HepG2 (cell line): ENCODE measurements around the gene TRAPPC1. TPM values are rescaled to one million over a fixed set of nuclear protein-coding genes. Genes with fewer than 3 reads are reported as not detected.

Source experiments
- AGO2 ChIP-seq: fragments of 200-400 bp; formaldehyde crosslinking; optimal IDR thresholded peaks from 2 replicates; pipeline ENCODE3; 2017; ENCODE audit warnings: mild to moderate bottlenecking, low read depth, low read length, moderate library complexity
- ERF ChIP-seq: IDR thresholded peaks from 2 replicates; pipeline ENCODE4 v1.6.1; 2018; ENCODE audit warnings: missing biosample characterization, missing genetic modification reagents
- FOXA3 ChIP-seq: IDR thresholded peaks from 2 replicates; pipeline ENCODE4 v1.6.1; 2016; ENCODE audit warnings: missing genetic modification reagents, missing compliant biosample characterization
- GATAD1 ChIP-seq: IDR thresholded peaks from 2 replicates; pipeline ENCODE4 v1.6.1; 2016; ENCODE audit warnings: missing genetic modification reagents, missing compliant biosample characterization
- HNRNPL ChIP-seq: fragments of 200-400 bp; formaldehyde crosslinking; IDR thresholded peaks from 2 replicates; pipeline ENCODE4 v1.6.1; 2017; ENCODE audit warnings: mild to moderate bottlenecking, low read depth, low read length
- RARG ChIP-seq: sonication (generic); formaldehyde crosslinking; IDR thresholded peaks from 2 replicates; pipeline ENCODE4 v1.4.0; 2020; ENCODE audit warnings: low read depth, mild to moderate bottlenecking, missing genetic modification reagents
- REL ChIP-seq: sonication (generic); formaldehyde crosslinking; conservative IDR thresholded peaks from 2 replicates; pipeline ENCODE4 v1.8.0; 2022; ENCODE audit warnings: mild to moderate bottlenecking, missing genetic modification reagents, moderate library complexity
- SP4 ChIP-seq: sonication (generic); formaldehyde crosslinking; IDR thresholded peaks from 2 replicates; pipeline ENCODE4 v1.8.1; 2023; ENCODE audit warnings: mild to moderate bottlenecking, missing genetic modification reagents
- ZFAT ChIP-seq: sonication (generic); formaldehyde crosslinking; conservative IDR thresholded peaks from 2 replicates; pipeline ENCODE4 v1.8.1; 2023; ENCODE audit warnings: missing genetic modification reagents, inconsistent platforms
- ZFP41 ChIP-seq: sonication (generic); formaldehyde crosslinking; IDR thresholded peaks from 2 replicates; pipeline ENCODE4 v1.4.0; 2020; ENCODE audit warnings: mild to moderate bottlenecking, missing genetic modification reagents, borderline replicate concordance
- ZNF251 ChIP-seq: sonication (generic); formaldehyde crosslinking; IDR thresholded peaks from 2 replicates; pipeline ENCODE4 v1.9.0; 2021; ENCODE audit warnings: mild to moderate bottlenecking, missing genetic modification reagents
- ZNF44 ChIP-seq: sonication (generic); formaldehyde crosslinking; IDR thresholded peaks from 2 replicates; pipeline ENCODE4 v1.5.1; 2020; ENCODE audit warnings: mild to moderate bottlenecking, missing genetic modification reagents
- ZNF780A ChIP-seq: sonication (generic); formaldehyde crosslinking; IDR thresholded peaks from 2 replicates; pipeline ENCODE4 v1.8.0; 2022; ENCODE audit warnings: mild to moderate bottlenecking, missing genetic modification reagents, moderate library complexity
- polyA plus RNA-seq, 8 experiments: library from polyadenylated mRNA; depleted of rRNA in 3 of 8; stranded (reverse) in 7 of 8; unstranded in 1 of 8; fragments of >200 nt; fragmentation: Illumina TruSeq in 4 of 8; extraction: Trizol in 4 of 8; gene quantifications; 2 replicates each; pipeline versions ENCODE4 v1.2.1 to v1.2.3, GENCODE V29; 2011 to 2016; ENCODE audit warnings: low read depth in 4 of 8, missing spikeins in 1 of 8, mixed read lengths in 1 of 8; ENCODE audit not compliant: insufficient read depth in 1 of 8
- total RNA-seq, 5 experiments: library from RNA; depleted of rRNA; stranded (reverse); fragments of >200 nt; fragmentation: Illumina TruSeq; extraction: Trizol; gene quantifications; 2 replicates each; pipeline ENCODE4 v1.2.3, GENCODE V29; 2016; ENCODE audit warnings: low read depth in 1 of 5
- TF ChIP-seq, protein P1 (sequence below): sonication (generic); formaldehyde crosslinking; IDR thresholded peaks from 2 replicates; pipeline ENCODE4 v1.8.0; 2022; ENCODE audit warnings: missing genetic modification reagents, mild to moderate bottlenecking, moderate library complexity, borderline replicate concordance
- TF ChIP-seq, protein P2 (sequence below): sonication (generic); formaldehyde crosslinking; IDR thresholded peaks from 2 replicates; pipeline ENCODE4 v1.4.0; 2020; ENCODE audit warnings: missing genetic modification reagents
- TF ChIP-seq, protein P3 (sequence below): sonication (generic); formaldehyde crosslinking; IDR thresholded peaks from 2 replicates; pipeline ENCODE4 v1.4.0; 2020; ENCODE audit warnings: mild to moderate bottlenecking, missing genetic modification reagents, borderline replicate concordance
- TF ChIP-seq, protein P4 (sequence below): sonication (generic); formaldehyde crosslinking; IDR thresholded peaks from 2 replicates; pipeline ENCODE4 v1.8.0; 2022; ENCODE audit warnings: missing genetic modification reagents, mild to moderate bottlenecking, inconsistent platforms, borderline replicate concordance
- TF ChIP-seq, protein P5 (sequence below): sonication (generic); formaldehyde crosslinking; IDR thresholded peaks from 2 replicates; pipeline ENCODE4 v1.9.0; 2021; ENCODE audit warnings: missing genetic modification reagents, borderline replicate concordance

Gene TRAPPC1
- total and polyA plus RNA-seq, 2 of the 13 experiments (the other 11 are each of a cell fraction or from before 2014, with no cell fraction given): 28.1 to 44.9 TPM

DNA sequence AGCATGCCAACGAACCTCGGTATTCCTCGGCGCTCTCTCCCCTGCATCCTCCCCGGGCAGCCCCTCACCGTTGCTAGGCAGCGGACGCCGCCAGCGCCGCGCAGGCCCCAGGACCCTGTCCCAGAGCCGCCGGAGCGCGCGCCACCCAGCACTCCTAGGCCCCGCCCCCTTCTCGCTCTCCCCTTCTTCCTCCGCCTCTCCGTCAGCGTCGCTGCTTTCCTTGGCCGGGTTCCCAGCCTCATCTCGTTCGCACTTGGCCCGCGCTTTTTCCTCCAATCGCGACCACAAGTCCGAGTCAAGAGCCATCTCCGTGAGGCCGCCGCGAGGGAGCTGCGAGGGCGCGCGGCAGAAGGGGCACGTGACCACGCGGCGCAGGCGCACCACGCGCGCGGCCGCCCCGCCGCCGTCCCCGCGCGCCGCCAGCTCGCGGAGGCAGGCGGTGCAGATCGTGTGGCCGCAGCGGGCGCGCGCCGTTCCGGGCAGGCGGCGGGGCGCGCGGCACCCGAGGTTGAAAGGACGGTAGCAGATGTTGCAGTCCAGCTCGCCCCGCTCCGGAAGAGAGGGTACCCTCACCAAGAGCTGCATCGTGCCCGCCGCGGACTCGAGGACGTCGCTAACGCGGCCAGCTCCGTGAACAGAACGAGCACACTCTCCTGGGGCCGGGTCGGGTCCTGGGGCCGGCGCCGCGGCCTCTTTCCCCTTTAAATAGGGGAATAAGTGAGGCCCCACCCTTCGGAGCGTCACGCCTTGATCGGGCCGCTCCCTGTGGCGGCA is 15.9 kb downstream of the TRAPPC1 start, which contains the start of gene RNF227 (continued):
- TF ChIP-seq, protein P1, sequence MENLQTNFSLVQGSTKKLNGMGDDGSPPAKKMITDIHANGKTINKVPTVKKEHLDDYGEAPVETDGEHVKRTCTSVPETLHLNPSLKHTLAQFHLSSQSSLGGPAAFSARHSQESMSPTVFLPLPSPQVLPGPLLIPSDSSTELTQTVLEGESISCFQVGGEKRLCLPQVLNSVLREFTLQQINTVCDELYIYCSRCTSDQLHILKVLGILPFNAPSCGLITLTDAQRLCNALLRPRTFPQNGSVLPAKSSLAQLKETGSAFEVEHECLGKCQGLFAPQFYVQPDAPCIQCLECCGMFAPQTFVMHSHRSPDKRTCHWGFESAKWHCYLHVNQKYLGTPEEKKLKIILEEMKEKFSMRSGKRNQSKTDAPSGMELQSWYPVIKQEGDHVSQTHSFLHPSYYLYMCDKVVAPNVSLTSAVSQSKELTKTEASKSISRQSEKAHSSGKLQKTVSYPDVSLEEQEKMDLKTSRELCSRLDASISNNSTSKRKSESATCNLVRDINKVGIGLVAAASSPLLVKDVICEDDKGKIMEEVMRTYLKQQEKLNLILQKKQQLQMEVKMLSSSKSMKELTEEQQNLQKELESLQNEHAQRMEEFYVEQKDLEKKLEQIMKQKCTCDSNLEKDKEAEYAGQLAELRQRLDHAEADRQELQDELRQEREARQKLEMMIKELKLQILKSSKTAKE (CRISPR knock-in tag): no peak
- peak; percentile 26; the same call in 1 of the 2 replicates for TF ChIP-seq ZNF44
- TF ChIP-seq ZNF780A (CRISPR knock-in tag): no peak
- TF ChIP-seq, protein P2, sequence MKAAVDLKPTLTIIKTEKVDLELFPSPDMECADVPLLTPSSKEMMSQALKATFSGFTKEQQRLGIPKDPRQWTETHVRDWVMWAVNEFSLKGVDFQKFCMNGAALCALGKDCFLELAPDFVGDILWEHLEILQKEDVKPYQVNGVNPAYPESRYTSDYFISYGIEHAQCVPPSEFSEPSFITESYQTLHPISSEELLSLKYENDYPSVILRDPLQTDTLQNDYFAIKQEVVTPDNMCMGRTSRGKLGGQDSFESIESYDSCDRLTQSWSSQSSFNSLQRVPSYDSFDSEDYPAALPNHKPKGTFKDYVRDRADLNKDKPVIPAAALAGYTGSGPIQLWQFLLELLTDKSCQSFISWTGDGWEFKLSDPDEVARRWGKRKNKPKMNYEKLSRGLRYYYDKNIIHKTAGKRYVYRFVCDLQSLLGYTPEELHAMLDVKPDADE (CRISPR knock-in tag): no peak
- TF ChIP-seq, protein P3, sequence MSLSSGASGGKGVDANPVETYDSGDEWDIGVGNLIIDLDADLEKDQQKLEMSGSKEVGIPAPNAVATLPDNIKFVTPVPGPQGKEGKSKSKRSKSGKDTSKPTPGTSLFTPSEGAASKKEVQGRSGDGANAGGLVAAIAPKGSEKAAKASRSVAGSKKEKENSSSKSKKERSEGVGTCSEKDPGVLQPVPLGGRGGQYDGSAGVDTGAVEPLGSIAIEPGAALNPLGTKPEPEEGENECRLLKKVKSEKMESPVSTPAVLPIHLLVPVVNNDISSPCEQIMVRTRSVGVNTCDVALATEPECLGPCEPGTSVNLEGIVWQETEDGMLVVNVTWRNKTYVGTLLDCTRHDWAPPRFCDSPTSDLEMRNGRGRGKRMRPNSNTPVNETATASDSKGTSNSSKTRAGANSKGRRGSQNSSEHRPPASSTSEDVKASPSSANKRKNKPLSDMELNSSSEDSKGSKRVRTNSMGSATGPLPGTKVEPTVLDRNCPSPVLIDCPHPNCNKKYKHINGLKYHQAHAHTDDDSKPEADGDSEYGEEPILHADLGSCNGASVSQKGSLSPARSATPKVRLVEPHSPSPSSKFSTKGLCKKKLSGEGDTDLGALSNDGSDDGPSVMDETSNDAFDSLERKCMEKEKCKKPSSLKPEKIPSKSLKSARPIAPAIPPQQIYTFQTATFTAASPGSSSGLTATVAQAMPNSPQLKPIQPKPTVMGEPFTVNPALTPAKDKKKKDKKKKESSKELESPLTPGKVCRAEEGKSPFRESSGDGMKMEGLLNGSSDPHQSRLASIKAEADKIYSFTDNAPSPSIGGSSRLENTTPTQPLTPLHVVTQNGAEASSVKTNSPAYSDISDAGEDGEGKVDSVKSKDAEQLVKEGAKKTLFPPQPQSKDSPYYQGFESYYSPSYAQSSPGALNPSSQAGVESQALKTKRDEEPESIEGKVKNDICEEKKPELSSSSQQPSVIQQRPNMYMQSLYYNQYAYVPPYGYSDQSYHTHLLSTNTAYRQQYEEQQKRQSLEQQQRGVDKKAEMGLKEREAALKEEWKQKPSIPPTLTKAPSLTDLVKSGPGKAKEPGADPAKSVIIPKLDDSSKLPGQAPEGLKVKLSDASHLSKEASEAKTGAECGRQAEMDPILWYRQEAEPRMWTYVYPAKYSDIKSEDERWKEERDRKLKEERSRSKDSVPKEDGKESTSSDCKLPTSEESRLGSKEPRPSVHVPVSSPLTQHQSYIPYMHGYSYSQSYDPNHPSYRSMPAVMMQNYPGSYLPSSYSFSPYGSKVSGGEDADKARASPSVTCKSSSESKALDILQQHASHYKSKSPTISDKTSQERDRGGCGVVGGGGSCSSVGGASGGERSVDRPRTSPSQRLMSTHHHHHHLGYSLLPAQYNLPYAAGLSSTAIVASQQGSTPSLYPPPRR: no peak; the same call in 1 of the 2 replicates
- peak; percentile 72; the same call in 1 of the 2 replicates for TF ChIP-seq ZFP41 (CRISPR knock-in tag)
- TF ChIP-seq HNRNPL: no peak
- peak; percentile 67 for TF ChIP-seq SP4 (CRISPR knock-in tag)
- TF ChIP-seq GATAD1 (CRISPR knock-in tag): no peak
- no peak for TF ChIP-seq AGO2
- TF ChIP-seq FOXA3 (CRISPR knock-in tag): no peak
- TF ChIP-seq, protein P4, sequence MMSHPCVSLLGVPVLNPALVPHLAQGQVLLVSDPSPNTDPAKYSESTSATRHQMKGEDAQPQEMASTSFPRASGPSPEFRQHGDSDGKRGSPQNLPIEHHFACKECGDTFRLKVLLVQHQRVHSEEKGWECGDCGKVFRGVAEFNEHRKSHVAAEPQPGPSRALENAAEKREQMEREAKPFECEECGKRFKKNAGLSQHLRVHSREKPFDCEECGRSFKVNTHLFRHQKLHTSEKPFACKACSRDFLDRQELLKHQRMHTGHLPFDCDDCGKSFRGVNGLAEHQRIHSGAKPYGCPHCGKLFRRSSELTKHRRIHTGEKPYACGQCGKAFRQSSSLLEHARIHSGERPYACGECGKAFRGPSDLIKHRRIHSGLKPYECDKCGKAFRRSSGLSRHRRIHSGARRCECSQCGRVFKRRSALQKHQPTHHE: peak; percentile 78; the same call in 1 of the 2 replicates
- TF ChIP-seq RARG: no peak
- TF ChIP-seq, protein P5, sequence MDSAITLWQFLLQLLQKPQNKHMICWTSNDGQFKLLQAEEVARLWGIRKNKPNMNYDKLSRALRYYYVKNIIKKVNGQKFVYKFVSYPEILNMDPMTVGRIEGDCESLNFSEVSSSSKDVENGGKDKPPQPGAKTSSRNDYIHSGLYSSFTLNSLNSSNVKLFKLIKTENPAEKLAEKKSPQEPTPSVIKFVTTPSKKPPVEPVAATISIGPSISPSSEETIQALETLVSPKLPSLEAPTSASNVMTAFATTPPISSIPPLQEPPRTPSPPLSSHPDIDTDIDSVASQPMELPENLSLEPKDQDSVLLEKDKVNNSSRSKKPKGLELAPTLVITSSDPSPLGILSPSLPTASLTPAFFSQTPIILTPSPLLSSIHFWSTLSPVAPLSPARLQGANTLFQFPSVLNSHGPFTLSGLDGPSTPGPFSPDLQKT: no peak; the same call in 1 of the 2 replicates
- TF ChIP-seq ERF: peak; percentile 58; the same call in 1 of the 2 replicates
- 0 out of 2 replicates have a peak, but pooled peaks have one; percentile 80 for TF ChIP-seq ZFAT (CRISPR knock-in tag)
- 0 out of 2 replicates have a peak, but pooled peaks have one; percentile 69 for TF ChIP-seq REL (CRISPR knock-in tag)
- no peak for TF ChIP-seq ZNF251 (CRISPR knock-in tag)
